Measurements from ENCODE around the gene CASZ1. TPM values are rescaled to one million over a fixed set of nuclear protein-coding genes. Genes with fewer than 3 reads are reported as not detected.

CASZ1 gene
- total RNA-seq, 1 donor from 2014 or later, result 57.8 TPM

GRCh38 chr1:10738061-10739058 is 58.1 kb downstream of the CASZ1 start:
- peak; percentile 10 for ATAC-seq
- DNase-seq, result no peak
- intact Hi-C loops (cut with micrococcal nuclease), result no loop called here

GRCh38 chr1:10737651-10738050 is 58.8 kb downstream of the CASZ1 start:
- ATAC-seq (peak; percentile 3), DNase-seq (no peak)
- intact Hi-C loops (cut with micrococcal nuclease), result no loop called here

- DNase-seq (peak; percentile 77), ATAC-seq (peak; percentile 74)
These were observed 59.5 kb downstream of the CASZ1 start for GRCh38 chr1:10736634-10737586.

GRCh38 chr1:10735563-10736305 is 60.7 kb downstream of the CASZ1 start:
- peak; percentile 65 for ATAC-seq
- peak; percentile 60 for DNase-seq
- intact Hi-C loops (cut with micrococcal nuclease), result no loop called here

More at GRCh38 chr1:10736634-10737586, 59.5 kb downstream of the CASZ1 start:
- intact Hi-C loops (cut with micrococcal nuclease), result no loop called here

- intact Hi-C loops (cut with micrococcal nuclease), result no loop called here
- ATAC-seq, result peak; percentile 69
- peak; percentile 75 for DNase-seq
These were observed 61.4 kb downstream of the CASZ1 start for GRCh38 chr1:10734962-10735544.

GRCh38 chr1:10734375-10734774 is 62.1 kb downstream of the CASZ1 start:
- ATAC-seq (no peak), DNase-seq (no peak)
- intact Hi-C loops (cut with micrococcal nuclease), result no loop called here

GRCh38 chr1:10733474-10734366 is 62.7 kb downstream of the CASZ1 start:
- intact Hi-C loops (cut with micrococcal nuclease), result no loop called here
- ATAC-seq, result peak; percentile 14
- no peak for DNase-seq

- DNase-seq (no peak), ATAC-seq (no peak)
- intact Hi-C loops (cut with micrococcal nuclease), result no loop called here
These were observed 65.5 kb downstream of the CASZ1 start for GRCh38 chr1:10730985-10731384.

GRCh38 chr1:10728595-10729410 is 67.6 kb downstream of the CASZ1 start:
- DNase-seq (no peak), ATAC-seq (no peak)
- intact Hi-C loops (cut with micrococcal nuclease), result no loop called here

- DNase-seq (peak; percentile 83), ATAC-seq (peak; percentile 25)
- intact Hi-C loops (cut with micrococcal nuclease), result no loop called here
These were observed 68.7 kb downstream of the CASZ1 start for GRCh38 chr1:10727751-10728232.

- intact Hi-C loops (cut with micrococcal nuclease), result no loop called here
- ATAC-seq (peak; percentile 64), DNase-seq (peak; percentile 90)
These were observed 70.1 kb downstream of the CASZ1 start for GRCh38 chr1:10726355-10726754.

- intact Hi-C loops (cut with micrococcal nuclease), result no loop called here
These were observed 71.2 kb downstream of the CASZ1 start for GRCh38 chr1:10724948-10725847.

GRCh38 chr1:10724511-10724910 is 71.9 kb downstream of the CASZ1 start:
- DNase-seq, result no peak

More at GRCh38 chr1:10724948-10725847, 71.2 kb downstream of the CASZ1 start:
- DNase-seq, result peak; percentile 82
- ATAC-seq, result peak; percentile 56

GRCh38 chr1:10724052-10724494 is 72.4 kb downstream of the CASZ1 start:
- intact Hi-C loops (cut with micrococcal nuclease), result no loop called here
- peak; percentile 76 for DNase-seq
- peak; percentile 71 for ATAC-seq

More at GRCh38 chr1:10724511-10724910, 71.9 kb downstream of the CASZ1 start:
- ATAC-seq, result peak; percentile 5
- intact Hi-C loops (cut with micrococcal nuclease), result no loop called here

- no peak for ATAC-seq
- no peak for DNase-seq
- intact Hi-C loops (cut with micrococcal nuclease), result no loop called here
These were observed 73.1 kb downstream of the CASZ1 start for GRCh38 chr1:10723317-10723716.
